ENCODE measurements around the gene VPS13D.

The VPS13D gene

DNA sequence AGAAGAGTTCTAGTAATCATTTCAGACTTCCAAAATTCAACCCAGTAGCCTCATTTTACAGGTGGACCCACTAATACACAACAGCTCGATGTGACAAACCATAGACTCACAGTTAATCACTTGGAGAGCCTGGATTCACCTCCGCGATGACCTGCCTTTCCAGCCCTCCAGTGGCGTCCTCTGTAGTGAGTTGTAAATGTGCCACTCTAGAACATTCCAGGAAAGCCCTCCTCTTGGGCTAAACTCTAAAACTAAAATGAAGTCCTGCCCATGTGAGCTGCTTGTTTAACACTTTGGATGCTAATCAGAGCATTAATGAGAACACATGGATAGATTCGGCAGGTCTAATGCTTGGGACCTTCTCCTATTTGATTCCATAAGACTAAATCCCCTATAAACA, 247.5 kb downstream of the VPS13D start:
- no peak for DNase-seq

DNA sequence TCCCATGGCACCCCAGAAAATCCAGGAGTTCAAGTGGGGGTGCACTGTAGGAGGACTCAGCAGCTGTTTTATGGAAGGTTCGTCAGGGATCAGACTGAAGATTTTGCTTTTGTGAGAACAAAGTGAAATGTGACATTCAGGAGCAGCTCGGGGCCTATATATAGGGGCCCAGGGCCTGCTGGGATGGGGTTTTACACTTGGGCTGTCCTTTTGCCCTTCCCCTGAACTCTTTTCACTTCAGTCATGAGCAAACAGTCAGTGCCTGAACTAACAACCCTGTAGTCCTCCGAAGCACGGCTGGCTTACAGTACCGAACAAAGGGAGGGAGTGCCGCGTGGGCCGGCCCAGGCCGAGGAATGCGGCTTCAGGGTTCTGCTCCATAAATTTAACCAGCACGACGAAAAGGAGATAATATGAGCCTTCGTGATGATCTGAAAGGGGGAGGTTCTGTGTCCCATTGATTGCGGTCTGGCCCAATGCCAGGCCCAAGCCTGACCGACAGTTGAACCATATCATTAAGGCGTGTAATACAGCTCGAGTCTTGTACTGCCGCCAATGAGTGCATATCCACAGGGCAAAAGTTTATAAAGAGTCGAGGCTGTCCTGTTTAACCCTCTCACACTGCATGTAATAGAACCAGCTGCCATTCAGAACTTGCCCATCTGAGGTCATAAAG, 248.2 kb downstream of the VPS13D start:
- DNase-seq = no peak

DNA sequence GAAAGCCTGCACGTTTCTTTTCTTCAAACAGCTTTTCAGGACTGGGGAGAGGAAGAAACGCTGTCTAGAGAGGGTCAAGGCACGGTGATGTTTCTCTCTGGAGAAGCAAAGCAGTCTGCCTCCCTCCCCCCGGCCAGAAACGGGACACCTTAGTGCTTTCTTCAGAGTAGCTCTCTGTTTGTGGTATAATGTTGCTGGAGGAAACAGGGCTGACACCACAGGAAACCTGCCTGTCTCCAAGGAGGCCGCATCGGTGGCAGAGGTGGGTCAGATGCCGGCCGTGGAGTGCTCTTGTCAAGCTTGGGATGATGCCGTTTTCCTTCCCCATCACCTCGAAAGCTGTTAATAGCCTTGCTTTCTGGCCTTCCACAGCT, 248.8 kb downstream of the VPS13D start:
- DNase-seq = no peak

DNA sequence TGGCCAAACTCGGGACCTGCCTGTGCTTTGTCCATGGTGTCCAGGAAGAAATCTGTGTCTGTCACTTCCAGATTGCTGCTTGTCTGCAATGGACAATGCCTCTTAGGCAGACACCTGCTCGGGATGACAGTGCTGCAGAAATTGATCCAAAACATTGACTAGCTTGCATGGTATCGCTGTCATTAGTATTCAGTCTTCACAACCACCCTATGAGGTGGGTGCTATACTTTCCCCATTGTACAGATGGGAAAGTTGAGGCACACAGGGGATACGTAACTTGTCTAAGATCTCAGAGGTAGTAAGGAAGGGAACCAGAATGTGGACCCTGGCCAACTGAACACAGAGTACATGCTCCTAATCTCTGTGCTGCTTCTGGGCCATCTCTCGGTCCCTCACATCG, 249.5 kb downstream of the VPS13D start:
- no peak for DNase-seq

- DNase-seq = no peak
These were observed 250.2 kb downstream of the VPS13D start for GRCh38 chr1:12480041-12480440.

DNA sequence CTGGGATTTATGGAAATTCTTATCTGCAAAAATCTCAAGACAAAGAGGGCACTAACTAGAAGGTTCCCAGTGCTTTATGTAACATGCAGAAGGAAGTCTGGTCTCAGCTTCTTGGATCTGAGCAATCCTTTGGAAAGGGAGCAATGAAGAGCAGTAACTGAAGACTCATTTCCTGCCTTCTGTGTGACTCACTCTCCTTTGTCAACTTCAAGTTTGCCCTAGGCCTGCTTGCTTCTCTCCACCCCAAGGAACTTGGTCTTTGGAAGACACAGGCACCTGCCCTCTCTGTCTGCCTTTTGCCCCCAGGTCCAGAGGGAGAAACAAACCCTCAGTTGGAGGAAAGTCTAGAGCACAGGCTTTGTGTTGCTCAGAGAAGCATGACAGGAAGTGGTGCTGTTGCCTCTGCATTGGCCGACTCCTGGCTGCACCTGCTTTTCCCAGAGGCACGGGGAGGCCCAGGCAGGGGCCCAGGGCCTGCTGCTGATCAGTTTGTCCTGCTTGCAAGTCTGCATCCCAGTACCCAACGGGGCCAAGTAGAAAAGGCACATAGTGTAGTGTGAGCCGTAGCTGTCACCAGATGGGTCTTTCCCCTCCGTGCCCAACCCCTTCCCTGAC, 251.0 kb downstream of the VPS13D start:
- no peak for DNase-seq

DNA sequence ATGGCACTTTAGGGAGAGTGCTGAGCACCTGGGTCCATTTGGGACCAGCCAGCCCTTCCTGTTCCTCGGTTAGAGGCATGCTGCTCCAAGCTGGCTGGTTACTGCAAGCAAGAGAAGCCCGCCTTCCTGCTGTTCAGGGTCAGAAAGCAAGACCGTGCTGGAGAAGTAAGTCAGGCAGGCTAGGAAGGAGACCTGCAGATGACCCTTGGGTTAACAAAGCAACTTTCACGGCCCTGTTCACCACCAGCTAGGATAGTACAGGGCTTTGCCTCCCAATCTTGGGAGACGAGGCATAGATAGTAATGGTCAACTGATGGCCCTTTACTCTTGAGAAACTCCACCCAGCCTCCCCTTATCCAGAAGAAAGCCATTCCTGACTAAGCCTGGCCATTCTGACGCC, 252.1 kb downstream of the VPS13D start:
- no peak for DNase-seq

DNA sequence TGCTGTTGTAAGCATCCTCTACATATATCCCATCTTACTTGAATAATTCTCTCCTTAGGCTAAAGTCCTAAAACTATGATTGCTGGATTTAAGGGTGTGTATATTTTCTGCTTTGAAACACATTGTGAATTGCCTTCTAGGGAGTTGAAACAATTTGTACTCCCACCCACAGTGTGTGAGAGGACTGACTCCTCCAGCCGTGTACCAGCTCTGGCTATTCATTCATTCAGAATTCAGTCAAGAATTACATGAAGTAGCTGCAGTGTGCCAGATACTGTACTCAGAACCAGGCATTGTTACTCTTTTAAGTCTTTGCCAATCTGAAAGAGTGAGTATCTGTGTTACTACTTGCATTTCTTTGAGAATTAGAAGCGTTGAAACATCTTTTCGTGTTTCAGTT, 253.2 kb downstream of the VPS13D start:
- no peak for DNase-seq

- DNase-seq = no peak
These were observed 255.6 kb downstream of the VPS13D start for GRCh38 chr1:12485231-12486058.

GRCh38 chr1:12486059-12486341, 256.2 kb downstream of the VPS13D start:
- no peak for DNase-seq

- DNase-seq = no peak
These were observed 256.7 kb downstream of the VPS13D start for GRCh38 chr1:12486401-12487005.

- DNase-seq = no peak
These were observed 257.7 kb downstream of the VPS13D start for GRCh38 chr1:12487520-12487919.

- no peak for DNase-seq
These were observed 259.0 kb downstream of the VPS13D start for GRCh38 chr1:12488666-12489354.

- no peak for DNase-seq
These were observed 260.8 kb downstream of the VPS13D start for GRCh38 chr1:12490532-12491142.

- no peak for DNase-seq
These were observed 261.8 kb downstream of the VPS13D start for GRCh38 chr1:12491656-12492055.

DNA sequence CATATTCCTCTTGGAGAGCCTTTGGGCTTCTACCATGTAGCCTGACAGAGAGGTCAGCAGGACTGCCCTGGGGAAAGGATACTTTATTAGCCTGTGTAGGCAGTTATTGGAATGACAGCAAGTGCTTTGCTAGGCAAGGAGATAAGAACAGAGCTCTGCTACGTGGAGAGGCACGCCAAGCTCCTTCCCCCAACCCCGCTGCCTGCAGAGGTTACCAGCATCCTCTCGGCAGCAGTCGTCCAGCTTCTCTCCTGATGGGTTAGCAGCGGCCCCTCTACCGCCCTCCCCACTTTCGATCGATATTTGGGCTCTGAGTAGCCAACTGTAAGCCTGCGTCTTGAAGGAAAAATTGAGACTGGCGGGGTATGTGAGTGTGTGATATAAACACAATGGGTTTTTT, 265.9 kb downstream of the VPS13D start:
- DNase-seq = no peak

DNA sequence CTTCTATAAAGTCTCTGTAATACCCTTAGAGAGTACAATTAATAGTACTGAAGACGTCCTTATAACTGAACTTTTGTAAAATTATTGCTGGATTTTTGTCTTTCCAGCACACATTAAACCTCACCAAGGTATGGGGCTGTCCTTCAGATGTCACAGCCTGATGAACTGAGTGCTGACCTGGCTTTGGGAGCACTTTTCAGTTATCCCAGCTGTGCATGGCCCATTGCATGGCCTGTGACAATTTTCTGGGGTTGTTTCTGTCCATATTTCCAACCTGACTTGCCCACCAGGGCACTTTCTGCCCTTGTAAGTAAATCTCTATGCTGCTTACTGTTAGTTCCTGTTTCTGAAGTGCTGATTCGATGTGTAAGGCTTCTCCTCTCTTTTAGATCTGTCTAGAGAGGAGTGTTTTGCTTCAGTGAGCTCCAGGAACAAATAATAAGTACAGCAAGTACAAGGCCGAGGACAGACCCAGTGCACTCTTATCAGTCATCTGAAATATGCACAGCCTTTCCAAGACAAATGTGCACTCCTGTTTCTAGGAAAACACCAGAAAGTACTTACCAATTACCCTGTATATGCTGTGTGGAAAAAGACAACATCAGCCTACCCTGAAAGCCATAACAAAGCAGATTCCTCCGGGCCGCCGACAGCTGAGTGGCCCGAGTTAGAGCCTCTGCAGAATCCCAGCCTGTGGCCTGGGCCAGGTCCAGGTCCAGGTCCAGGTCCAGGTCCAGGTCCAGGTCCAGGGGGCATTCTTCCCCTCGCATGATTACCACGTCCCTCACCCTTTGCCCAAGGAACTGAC, 266.5 kb downstream of the VPS13D start:
- no peak for DNase-seq

GRCh38 chr1:12499539-12500240, 269.9 kb downstream of the VPS13D start:
- DNase-seq = no peak

- no peak for DNase-seq
These were observed 271.8 kb downstream of the VPS13D start for GRCh38 chr1:12501661-12502060.

GRCh38 chr1:12502336-12503109, 272.7 kb downstream of the VPS13D start:
- no peak for DNase-seq

DNA sequence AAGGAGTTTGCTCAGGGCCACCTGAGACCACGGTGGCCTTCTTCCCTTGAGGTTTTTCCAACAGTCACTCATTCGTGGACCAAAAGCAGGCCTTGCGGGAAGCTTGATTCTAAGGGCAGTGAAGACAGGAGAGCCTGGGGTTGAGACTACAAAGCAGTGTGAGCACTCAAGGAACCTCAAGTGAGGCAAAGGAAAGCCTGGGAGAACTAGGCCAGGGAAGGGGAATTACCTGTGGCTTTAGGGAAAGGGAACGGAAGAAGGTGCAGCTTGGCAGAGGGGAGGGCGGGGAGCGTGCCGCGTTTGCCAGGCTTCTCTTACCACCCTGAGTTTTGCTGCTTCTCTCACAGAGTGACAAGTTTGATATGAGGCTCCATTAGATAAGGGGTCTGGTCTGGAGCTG, 273.9 kb downstream of the VPS13D start:
- DNase-seq = no peak

Data from NK-92 treated with Interleukin-12 subunit alpha and Interleukin-12 subunit beta, amount 100 ng/mL, for 24 hours (cell line).